Type B pancreatic cell (in vitro differentiated cells): ENCODE measurements around the gene CREB3. TPM values are rescaled to one million over a fixed set of nuclear protein-coding genes. Genes with fewer than 3 reads are reported as not detected.
A peak's percentile ranks its signal among the peaks of the same experiment; 100 is the strongest.

ENCODE experiments used
- DNase-seq: peaks from one replicate; pipeline ENCODE4 v3.0.0; 2021; ENCODE audit warnings: mixed read lengths; ENCODE audit not compliant: unreplicated experiment; ENCODE audit errors: extremely low spot score
- H3K27ac Mint-ChIP-seq: 2 replicates; pipeline ENCODE4 v1.8.0; 2021; ENCODE audit warnings: mild to moderate bottlenecking, mixed read lengths
- H3K27me3 Mint-ChIP-seq: 2 replicates; pipeline ENCODE4 v1.8.0; 2021; ENCODE audit warnings: mixed read lengths
- H3K36me3 Mint-ChIP-seq: 2 replicates; pipeline ENCODE4 v1.8.0; 2021; ENCODE audit warnings: mixed read lengths
- H3K4me1 Mint-ChIP-seq: one replicate; pipeline ENCODE4 v1.8.0; 2021; ENCODE audit warnings: mixed read lengths; ENCODE audit not compliant: unreplicated experiment
- H3K4me3 Mint-ChIP-seq: 2 replicates; pipeline ENCODE4 v1.8.0; 2021; ENCODE audit warnings: mild to moderate bottlenecking, mixed read lengths
- H3K9me3 Mint-ChIP-seq: 2 replicates; pipeline ENCODE4 v1.8.0; 2021; ENCODE audit warnings: mixed read lengths
- CTCF ChIP-seq: fragments of 200-600 bp; sonication (generic); conservative IDR thresholded peaks from 2 replicates; pipeline ENCODE4 v1.5.0; 2021; ENCODE audit warnings: antibody characterized with exemption, mild to moderate bottlenecking
- total RNA-seq: library from RNA; stranded (reverse); gene quantifications from 2 replicates; pipeline ENCODE4 v1.2.1, GENCODE V29; 2021; ENCODE audit warnings: low replicate concordance

Gene CREB3
- total RNA-seq, 1 donor from 2014 or later: 29.1 TPM

- Mint-ChIP-seq H3K9me3 (no peaks in the 10 kb centered on the region), H3K27ac (peak overlapping the region; percentile 95)
- DNase-seq: no peak
Measured at GRCh38 chr9:35750256-35750531, 17.7 kb downstream of the CREB3 start.

DNA sequence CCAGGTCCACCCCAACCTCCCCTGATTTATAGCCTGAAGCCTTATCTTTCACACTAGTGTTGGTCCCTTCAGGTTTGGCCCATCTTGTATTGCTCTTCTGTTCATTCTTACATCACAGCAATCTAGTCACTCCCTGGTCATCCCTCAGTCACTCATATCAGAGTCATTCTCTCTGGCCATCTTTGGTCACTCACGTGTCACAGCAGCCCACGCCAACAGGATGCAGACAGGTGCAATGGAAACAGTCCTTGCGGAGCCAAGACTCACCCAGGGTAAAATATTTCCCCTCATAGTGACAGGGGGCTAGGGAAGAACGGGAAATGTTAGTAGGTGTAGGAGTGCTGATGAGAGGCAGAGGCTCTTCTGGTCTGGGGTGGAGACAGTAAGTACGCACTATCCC lies 21.0 kb downstream of the CREB3 start:
- TF ChIP-seq CTCF: no peak
- H3K27me3 Mint-ChIP-seq: no peaks in the 10 kb centered on the region
- H3K4me1 Mint-ChIP-seq: no peaks in the 10 kb centered on the region
- DNase-seq: no peak
- peak overlapping the region; percentile 21 for H3K4me3 Mint-ChIP-seq
- no peak overlapping the region for H3K27ac Mint-ChIP-seq
- H3K9me3 Mint-ChIP-seq: no peaks in the 10 kb centered on the region
- H3K36me3 Mint-ChIP-seq: peaks cover 21% of the 10 kb centered on the region

More at GRCh38 chr9:35750256-35750531, 17.7 kb downstream of the CREB3 start:
- peak overlapping the region; percentile 96 for H3K4me3 Mint-ChIP-seq
- H3K4me1 Mint-ChIP-seq: peaks cover 23% of the 10 kb centered on the region
- no peaks in the 10 kb centered on the region for H3K27me3 Mint-ChIP-seq
- TF ChIP-seq CTCF: no peak
- peaks cover 27% of the 10 kb centered on the region for H3K36me3 Mint-ChIP-seq

DNA sequence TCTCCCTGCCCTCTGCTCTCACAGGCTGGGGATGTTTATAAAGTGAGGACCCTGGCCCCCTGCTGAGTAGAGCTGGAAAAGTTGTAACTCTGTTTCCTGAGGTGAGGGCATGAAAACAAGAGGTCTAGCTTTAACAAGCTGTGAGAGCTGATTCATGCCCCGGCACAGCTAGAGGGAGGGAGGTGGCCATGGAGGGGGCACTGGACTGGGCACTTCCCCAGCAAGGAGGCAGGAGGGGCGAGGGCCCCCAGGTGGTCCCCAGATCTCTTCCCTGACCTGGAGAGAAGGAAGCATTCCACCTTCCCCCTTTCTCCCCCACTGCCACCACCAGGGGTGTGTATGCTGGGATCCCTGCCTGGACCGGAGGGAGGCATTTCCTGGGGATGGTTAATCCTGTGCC lies 21.8 kb downstream of the CREB3 start, which contains the start of gene MSMP:
Gene MSMP (minus strand): TSS at position 13 of the 400 bp plus-strand sequence. CDS start 147 bp downstream, outside the sequence.
- Mint-ChIP-seq H3K27ac (no peak within 1 kb of the TSS), H3K4me1 (no peaks in the 10 kb centered on the region), H3K9me3 (no peaks in the 10 kb centered on the region), H3K36me3 (peaks cover 21% of the 10 kb centered on the region), H3K4me3 (peak within 1 kb of the TSS; percentile 21), H3K27me3 (no peaks in the 10 kb centered on the region)
- TF ChIP-seq CTCF: no peak
- DNase-seq: no peak

DNA sequence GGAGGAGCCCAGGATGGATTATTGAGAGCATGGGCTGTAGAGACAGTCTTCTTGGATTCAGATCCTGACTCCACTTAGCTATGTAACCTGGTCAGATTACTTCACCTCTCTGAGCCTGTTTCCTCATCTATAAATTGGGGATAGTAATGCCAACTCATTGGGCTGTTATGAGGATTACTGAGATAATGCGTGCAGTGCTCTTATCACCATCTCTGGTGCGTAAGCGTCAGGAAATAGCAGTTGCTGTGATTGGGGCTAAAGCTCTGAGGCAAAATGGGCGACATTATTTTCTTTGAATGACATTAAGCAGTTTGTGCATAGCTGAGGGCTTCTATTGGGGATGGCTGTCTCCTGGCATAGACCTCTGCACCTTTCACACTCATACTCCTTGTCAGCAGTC lies 22.6 kb downstream of the CREB3 start:
- no peak overlapping the region for H3K4me3 Mint-ChIP-seq
- H3K27me3 Mint-ChIP-seq: no peaks in the 10 kb centered on the region

GRCh38 chr9:35756275-35757225 lies 24.1 kb downstream of the CREB3 start:
- peak overlapping the region; percentile 95 for H3K4me3 Mint-ChIP-seq
- H3K4me1 Mint-ChIP-seq: peaks cover 11% of the 10 kb centered on the region
- peak; percentile 72 for TF ChIP-seq CTCF
- no peaks in the 10 kb centered on the region for H3K9me3 Mint-ChIP-seq
- H3K27me3 Mint-ChIP-seq: no peaks in the 10 kb centered on the region
- no peak for DNase-seq
- peaks cover 25% of the 10 kb centered on the region for H3K36me3 Mint-ChIP-seq
- H3K27ac Mint-ChIP-seq: peak overlapping the region; percentile 93

More for the DNA sequence above, 22.6 kb downstream of the CREB3 start:
- H3K4me1 Mint-ChIP-seq: no peaks in the 10 kb centered on the region
- H3K27ac Mint-ChIP-seq: no peak overlapping the region
- peaks cover 21% of the 10 kb centered on the region for H3K36me3 Mint-ChIP-seq
- H3K9me3 Mint-ChIP-seq: no peaks in the 10 kb centered on the region
- no peak for TF ChIP-seq CTCF
- no peak for DNase-seq
